Measurements from ENCODE around the gene TENM3.

TENM3 gene

DNA sequence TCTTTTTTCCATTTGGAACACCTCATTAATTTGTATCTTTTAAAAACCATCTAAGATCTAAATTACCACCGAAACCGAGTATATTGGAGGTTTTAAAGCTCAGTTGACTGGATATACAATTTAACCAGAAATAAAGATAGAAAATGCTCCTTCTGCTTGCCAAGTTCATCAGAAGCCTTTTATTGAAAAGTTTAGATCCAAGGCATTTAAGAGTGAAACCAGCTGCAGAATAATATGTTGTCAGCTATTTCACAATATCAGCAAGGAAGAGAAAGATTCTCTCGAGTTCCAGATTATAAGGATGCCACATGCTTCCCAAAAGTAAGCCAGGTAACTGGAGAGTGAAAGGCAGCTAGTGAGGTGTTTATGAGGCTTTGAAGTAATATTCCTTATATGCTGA is 456.6 kb downstream of the TENM3 start:
- DNase-seq, result no peak

DNA sequence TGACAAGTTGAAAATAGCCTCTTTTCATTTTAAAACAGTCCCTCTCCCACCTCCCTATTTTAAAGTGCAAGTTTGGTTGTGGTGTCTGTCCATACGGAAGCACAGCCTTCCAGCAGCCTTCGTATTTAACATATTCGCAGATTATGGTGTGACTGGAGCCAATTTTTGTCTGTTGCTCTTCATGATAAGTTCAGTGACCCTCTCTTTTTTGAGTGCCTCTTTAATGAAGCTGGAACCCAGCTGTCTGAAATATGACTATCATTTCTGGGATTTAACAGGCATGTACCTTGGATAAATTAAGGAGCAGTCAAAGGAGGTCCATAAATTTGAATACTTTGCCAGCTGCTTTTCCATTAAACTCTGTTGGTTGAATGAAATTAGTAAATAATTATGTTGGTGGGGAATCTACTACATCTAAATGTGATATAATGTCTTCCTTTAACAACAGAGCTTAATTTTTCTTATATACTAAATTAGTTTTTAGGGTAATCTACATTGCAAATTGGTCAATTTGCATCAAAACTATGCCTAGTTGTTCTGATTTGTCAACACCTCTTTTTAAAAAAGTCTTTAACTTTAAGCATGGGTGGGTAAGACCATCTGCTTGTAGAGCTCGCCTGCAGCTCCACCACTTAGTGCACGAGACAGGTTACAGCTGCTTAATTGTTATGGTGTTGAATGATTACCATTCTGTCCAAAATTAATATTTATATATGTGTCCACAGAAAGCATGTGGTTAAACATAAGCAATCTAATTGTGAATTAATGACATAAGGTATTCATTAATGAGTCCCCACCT is 457.4 kb downstream of the TENM3 start:
- no peak for DNase-seq

DNA sequence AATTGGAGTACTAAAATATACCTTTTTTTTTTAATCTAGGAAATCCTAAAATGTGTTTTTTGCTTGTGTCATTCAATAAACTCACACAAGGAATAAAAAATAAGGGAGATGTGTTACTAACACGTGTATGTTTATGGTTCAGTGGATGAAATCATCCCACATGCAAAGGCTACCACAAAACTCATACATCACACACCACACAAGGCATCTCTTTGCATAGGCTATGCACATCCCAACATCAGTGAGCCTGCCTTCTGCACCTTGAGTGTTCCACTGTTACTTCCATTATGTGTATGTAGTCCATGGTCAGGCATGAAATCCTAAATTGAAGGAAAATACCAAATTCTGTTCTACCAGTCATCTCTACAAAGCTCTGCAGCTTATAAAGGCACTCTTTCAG is 460.9 kb downstream of the TENM3 start:
- DNase-seq, result no peak

DNA sequence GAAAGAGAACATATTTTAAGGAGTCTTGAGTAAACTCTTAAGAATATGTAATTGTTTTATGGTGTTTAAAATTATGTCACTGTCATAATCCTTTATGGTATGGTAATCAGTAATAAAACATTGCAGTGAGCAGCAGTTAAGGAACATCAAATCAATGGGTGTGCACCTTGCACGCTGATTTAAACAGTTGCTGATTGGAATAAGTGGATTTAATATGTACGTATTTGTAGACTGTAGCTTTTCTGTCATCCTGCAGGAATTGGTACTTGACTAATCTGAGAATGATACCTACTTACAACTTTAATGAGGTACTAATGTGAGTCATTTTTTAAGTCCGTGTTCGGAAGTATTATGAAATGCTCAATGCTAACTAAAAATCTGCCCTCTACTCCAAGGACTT is 461.7 kb downstream of the TENM3 start:
- DNase-seq, result no peak

- DNase-seq, result no peak
These were observed 462.2 kb downstream of the TENM3 start for GRCh38 chr4:182705389-182705788.

DNA sequence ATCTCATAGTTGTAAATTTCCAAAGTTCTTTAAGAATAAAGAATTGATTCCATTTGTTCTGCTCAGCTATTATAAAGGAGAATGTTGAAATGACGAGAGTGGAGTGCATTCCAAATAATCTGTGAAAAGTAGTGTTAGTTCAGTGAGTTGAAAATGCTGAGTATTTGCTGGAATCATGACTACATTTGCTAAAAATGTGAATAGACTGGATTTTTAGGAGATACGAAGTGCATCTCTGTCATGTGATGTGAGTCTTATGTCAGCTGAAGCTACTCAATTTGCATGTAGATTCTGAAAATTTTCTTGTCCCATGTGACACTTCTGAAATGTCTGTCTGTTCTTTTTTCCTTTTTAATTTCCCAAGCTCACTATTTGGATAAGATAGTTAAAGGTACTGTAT is 468.0 kb downstream of the TENM3 start:
- no peak for DNase-seq

DNA sequence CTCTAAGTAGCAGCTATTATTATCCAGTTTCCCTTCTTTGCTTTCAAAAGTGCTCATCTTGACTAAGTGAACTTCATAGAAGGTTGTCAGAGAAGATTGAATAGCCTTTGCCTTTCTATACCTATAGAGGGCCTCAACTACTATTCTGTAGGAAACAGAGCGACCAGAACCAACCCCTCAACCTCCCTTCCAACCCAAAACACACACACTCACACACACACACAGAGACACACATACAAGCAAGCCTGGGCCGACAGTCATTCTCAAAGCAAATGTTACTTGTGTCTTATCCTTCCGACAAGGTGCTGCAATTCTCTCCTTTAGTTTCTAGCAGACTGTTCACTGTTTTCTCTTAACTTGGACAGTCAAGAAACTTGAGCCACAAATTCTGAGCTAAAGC is 472.3 kb downstream of the TENM3 start:
- no peak for DNase-seq

- no peak for DNase-seq
These were observed 473.0 kb downstream of the TENM3 start for GRCh38 chr4:182716192-182716591.

DNA sequence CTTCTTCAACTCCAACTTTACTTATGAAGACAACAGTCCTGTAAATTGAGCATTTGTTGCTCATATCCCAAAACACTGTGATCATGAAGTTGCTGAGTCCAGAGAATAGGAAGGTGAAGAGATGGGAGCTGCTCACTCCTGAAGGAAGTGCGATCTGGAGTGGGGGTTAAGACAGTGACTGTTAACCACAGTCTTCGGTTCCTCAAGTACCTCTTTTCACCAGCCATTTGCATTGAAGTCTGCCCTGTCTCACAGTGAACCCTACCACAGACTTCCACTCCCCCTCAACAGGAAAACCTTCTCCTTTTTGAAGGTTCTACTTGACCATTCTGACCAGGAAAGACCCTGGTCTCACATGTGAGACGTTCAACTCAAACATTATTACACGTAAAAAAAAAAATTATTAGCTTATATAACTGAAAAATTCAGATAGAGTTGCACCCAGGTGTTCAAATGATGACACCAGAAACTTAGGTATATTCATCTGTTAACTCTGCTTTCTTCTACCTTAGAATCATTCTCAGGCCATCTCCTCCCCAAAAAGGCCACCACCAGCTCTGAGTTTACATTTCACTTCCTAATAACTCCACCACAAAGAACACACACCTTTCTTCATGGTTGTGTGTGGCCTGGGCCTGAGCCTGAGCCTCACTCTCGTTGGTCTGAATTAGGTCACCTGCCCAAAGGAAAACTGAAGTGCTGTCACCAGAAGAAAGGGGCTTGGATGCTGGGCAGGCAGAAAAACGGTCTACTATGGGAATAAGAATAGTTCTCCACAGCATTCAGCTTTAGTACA is 474.8 kb downstream of the TENM3 start:
- no peak for DNase-seq

GRCh38 chr4:182724414-182724813 is 481.2 kb downstream of the TENM3 start:
- DNase-seq, result no peak

- DNase-seq, result no peak
These were observed 486.3 kb downstream of the TENM3 start for GRCh38 chr4:182729516-182729915.

DNA sequence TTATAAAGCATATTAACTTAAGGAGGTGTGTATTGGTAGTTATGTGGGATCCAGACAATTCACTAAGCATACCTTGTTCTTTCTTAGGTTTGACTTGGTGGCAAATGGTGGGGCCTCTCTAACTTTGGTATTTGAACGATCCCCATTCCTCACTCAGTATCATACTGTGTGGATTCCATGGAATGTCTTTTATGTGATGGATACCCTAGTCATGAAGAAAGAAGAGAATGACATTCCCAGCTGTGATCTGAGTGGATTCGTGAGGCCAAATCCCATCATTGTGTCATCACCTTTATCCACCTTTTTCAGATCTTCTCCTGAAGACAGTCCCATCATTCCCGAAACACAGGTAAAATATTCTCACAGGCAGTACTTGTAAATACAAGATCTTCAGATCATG is 487.6 kb downstream of the TENM3 start:
- DNase-seq, result no peak

DNA sequence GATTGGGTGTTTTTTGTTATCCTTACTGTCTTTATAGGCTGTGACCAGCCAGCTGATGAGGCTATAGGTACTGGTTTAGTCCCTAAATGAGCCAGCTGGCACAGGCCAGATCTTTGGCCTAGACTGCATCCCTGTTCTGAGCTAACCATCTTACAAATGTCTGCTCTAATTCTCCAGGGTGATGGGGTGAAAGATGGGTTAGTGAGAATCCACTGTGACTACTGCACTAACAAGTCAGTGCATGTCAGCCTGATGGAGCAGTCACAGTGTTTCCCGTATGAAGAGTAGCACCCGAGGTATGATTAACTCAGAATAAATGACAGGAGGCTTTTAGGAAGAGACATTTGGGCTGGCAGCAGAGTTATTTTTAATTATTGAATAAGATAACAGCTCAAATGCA is 493.0 kb downstream of the TENM3 start:
- no peak for DNase-seq

GRCh38 chr4:182738283-182739047 is 495.3 kb downstream of the TENM3 start:
- DNase-seq, result no peak

- DNase-seq, result no peak
These were observed 497.1 kb downstream of the TENM3 start for GRCh38 chr4:182740256-182740655.

GRCh38 chr4:182741054-182741453 is 497.9 kb downstream of the TENM3 start:
- no peak for DNase-seq

- DNase-seq, result no peak
These were observed 498.7 kb downstream of the TENM3 start for GRCh38 chr4:182741914-182742313.

DNA sequence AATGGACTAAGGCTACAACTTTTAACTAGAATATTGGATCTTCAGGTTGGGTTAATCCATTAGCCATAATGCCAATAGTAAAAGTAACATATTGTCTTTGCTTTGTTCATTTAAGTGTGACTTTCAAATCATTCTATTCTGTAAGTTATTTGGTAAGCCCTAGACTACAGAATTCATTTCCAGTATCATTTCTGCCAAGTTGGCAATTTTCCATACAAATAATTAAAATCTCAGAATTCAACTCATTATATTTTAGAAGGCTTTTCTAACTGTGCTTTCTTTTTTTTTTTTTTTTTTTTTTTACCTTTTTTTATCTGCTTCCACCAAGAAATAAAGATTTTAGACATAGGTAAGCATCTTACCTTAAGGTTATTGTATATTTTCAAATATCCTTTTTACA is 500.6 kb downstream of the TENM3 start:
- no peak for DNase-seq

- DNase-seq, result no peak
These were observed 502.0 kb downstream of the TENM3 start for GRCh38 chr4:182745237-182745636.

DNA sequence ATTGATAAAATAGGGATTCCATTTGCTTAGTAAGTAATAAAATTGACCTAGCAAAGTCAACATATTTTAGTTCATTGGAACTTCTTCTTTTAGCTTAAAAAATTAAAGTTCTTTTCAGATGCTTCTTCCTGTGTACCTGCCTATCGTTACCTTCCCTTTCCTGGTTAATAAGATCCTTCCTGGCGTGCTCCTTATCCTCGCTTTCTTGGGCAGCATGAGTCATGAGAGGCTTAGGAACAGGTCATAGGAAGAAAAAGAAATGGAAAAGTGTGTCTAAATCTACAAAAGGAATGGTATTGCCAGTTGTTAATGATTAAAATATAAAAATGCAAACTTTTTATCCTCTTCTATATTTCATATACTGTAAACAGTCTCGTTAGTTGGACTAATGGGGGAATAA is 503.7 kb downstream of the TENM3 start:
- no peak for DNase-seq

DNA sequence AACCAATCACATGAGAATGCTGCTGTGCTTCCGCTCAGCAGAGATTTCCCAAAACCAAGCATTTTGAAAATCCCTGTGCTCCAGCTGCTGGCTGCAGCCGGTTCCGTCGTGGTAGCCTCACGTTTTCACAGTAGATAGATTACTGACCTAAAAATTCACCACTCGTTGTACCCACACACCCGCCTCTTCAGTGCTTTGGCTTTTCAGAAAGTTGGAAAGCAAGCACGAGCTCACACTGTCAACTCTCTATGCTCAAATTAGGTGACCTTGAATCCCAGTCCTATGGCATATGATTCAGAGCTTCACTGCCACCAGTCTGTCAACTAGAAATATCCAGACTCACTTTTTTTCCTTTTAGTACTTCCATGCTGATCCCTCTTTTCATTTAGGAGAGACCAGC is 505.1 kb downstream of the TENM3 start:
- DNase-seq, result no peak

DNA sequence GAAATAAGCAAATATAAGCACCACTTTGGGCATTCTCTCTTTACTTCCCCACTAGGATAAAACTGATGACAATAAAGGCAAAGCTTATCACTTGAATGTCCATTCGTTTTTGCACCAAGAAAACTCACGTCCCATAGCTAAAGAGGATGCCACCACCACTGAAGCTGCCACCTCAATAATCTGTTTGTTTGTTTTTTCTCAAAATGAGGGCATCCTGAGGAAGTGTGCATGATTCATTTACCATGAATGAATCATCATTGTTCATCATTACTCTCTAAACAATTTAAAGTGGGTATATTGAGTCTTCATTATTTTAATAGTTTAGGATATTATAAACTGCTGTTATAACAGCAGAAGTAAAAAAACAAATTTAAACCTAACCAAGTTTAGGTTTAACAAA is 505.7 kb downstream of the TENM3 start:
- no peak for DNase-seq

- DNase-seq, result no peak
These were observed 506.5 kb downstream of the TENM3 start for GRCh38 chr4:182749667-182750167.

Data from effector CD8-positive, alpha-beta T cell (primary cell).